KMS-11 (cell line): Measurements from ENCODE around the gene KRT79.

Experiments
- H2AFZ ChIP-seq: fragments of 200-600 bp; sonication (generic); 2 replicates; pipeline ENCODE4 v1.6.1; 2016; ENCODE audit warnings: antibody characterized with exemption, mixed run types, low read depth
- H3K27ac ChIP-seq: fragments of 200-600 bp; sonication (generic); 2 replicates; pipeline ENCODE4 v1.6.1; 2016; ENCODE audit warnings: mild to moderate bottlenecking, mixed run types
- H3K27me3 ChIP-seq: fragments of 200-600 bp; sonication (generic); 2 replicates; pipeline ENCODE4 v1.6.1; 2017; ENCODE audit warnings: mild to moderate bottlenecking, low read depth, mixed run types, moderate library complexity; ENCODE audit not compliant: insufficient read depth
- H3K36me3 ChIP-seq: fragments of 200-600 bp; sonication (generic); 2 replicates; pipeline ENCODE4 v1.6.1; 2017; ENCODE audit warnings: mild to moderate bottlenecking, mixed run types; ENCODE audit not compliant: insufficient read depth
- H3K4me1 ChIP-seq: fragments of 200-600 bp; sonication (generic); 2 replicates; pipeline ENCODE4 v1.6.1; 2016; ENCODE audit warnings: mild to moderate bottlenecking, low read depth, mixed run types; ENCODE audit not compliant: poor library complexity, severe bottlenecking
- H3K4me2 ChIP-seq: fragments of 200-600 bp; sonication (generic); 2 replicates; pipeline ENCODE4 v1.7.0; 2016; ENCODE audit warnings: mild to moderate bottlenecking, mixed run types
- H3K4me3 ChIP-seq: fragments of 200-600 bp; sonication (generic); IDR thresholded peaks from 2 replicates; pipeline ENCODE4 v1.6.1; 2017; ENCODE audit warnings: low read depth, low read length, mixed read lengths; ENCODE audit not compliant: insufficient read depth
- H3K79me2 ChIP-seq: fragments of 200-600 bp; sonication (generic); 2 replicates; pipeline ENCODE4 v1.6.1; 2016; ENCODE audit warnings: low read depth, mixed run types; ENCODE audit not compliant: insufficient read depth
- H3K9ac ChIP-seq: fragments of 200-600 bp; sonication (generic); 2 replicates; pipeline ENCODE4 v1.6.1; 2016; ENCODE audit warnings: mild to moderate bottlenecking, mixed run types
- H4K20me1 ChIP-seq: fragments of 200-600 bp; sonication (generic); 2 replicates; pipeline ENCODE4 v1.6.1; 2016; ENCODE audit warnings: mild to moderate bottlenecking, mixed run types; ENCODE audit not compliant: insufficient read depth
- CTCF ChIP-seq: fragments of 200-600 bp; sonication (generic); conservative IDR thresholded peaks from 2 replicates; pipeline ENCODE4 v1.6.1; 2017; ENCODE audit warnings: low read depth, mild to moderate bottlenecking, antibody characterized with exemption, low read length, moderate library complexity, mixed read lengths

Gene KRT79

GRCh38 chr12:52787324-52788191, 46.6 kb downstream of the KRT79 start:
- no peak overlapping the region for H3K4me3 ChIP-seq
- no peak overlapping the region for H3K9ac ChIP-seq
- no peaks in the 10 kb centered on the region for H4K20me1 ChIP-seq
- peaks cover 8% of the 10 kb centered on the region for H3K4me1 ChIP-seq
- no peak overlapping the region for H3K4me2 ChIP-seq
- H3K36me3 ChIP-seq: no peaks in the 10 kb centered on the region
- no peak overlapping the region for H2AFZ ChIP-seq
- TF ChIP-seq CTCF: no peak
- H3K79me2 ChIP-seq: no peaks in the 10 kb centered on the region
- H3K27ac ChIP-seq: no peak overlapping the region
- peaks cover 12% of the 10 kb centered on the region for H3K27me3 ChIP-seq

- TF ChIP-seq CTCF: no peak
- no peaks in the 10 kb centered on the region for H3K79me2 ChIP-seq
These were observed 49.2 kb downstream of the KRT79 start for GRCh38 chr12:52784909-52785308.

GRCh38 chr12:52783563-52784316, 50.4 kb downstream of the KRT79 start:
- Histone ChIP-seq H3K4me2 (no peak overlapping the region), H4K20me1 (no peaks in the 10 kb centered on the region), H3K79me2 (no peaks in the 10 kb centered on the region), H3K9ac (no peak overlapping the region), H3K27me3 (peaks cover 7% of the 10 kb centered on the region; the same call in 1 of the 2 replicates), H2AFZ (no peak overlapping the region), H3K4me1 (no peaks in the 10 kb centered on the region), H3K36me3 (no peaks in the 10 kb centered on the region), H3K27ac (no peak overlapping the region), H3K4me3 (no peak overlapping the region)
- TF ChIP-seq CTCF: no peak

More at GRCh38 chr12:52784909-52785308, 49.2 kb downstream of the KRT79 start:
- H3K4me3 ChIP-seq: no peak overlapping the region
- no peaks in the 10 kb centered on the region for H3K4me1 ChIP-seq
- H4K20me1 ChIP-seq: no peaks in the 10 kb centered on the region
- no peak overlapping the region for H3K27ac ChIP-seq
- no peak overlapping the region for H3K9ac ChIP-seq
- H3K27me3 ChIP-seq: peaks cover 12% of the 10 kb centered on the region
- H3K36me3 ChIP-seq: no peaks in the 10 kb centered on the region
- no peak overlapping the region for H3K4me2 ChIP-seq
- H2AFZ ChIP-seq: no peak overlapping the region

- no peak overlapping the region for H3K4me2 ChIP-seq
- H3K9ac ChIP-seq: no peak overlapping the region
- no peaks in the 10 kb centered on the region for H4K20me1 ChIP-seq
- no peaks in the 10 kb centered on the region for H3K4me1 ChIP-seq
- peaks cover 7% of the 10 kb centered on the region; the same call in 1 of the 2 replicates for H3K27me3 ChIP-seq
- H2AFZ ChIP-seq: no peak overlapping the region
- H3K4me3 ChIP-seq: no peak overlapping the region
- H3K27ac ChIP-seq: no peak overlapping the region
- no peaks in the 10 kb centered on the region for H3K79me2 ChIP-seq
- TF ChIP-seq CTCF: no peak
- no peaks in the 10 kb centered on the region for H3K36me3 ChIP-seq
These were observed 51.6 kb downstream of the KRT79 start for GRCh38 chr12:52782502-52782901.
